Astrocyte (in vitro differentiated cells and primary cell): ENCODE results near the gene FAM25G. TPM values are rescaled to one million over a fixed set of nuclear protein-coding genes. Genes with fewer than 3 reads are reported as not detected.
"Not testable (repeated sequence)": the region's sequence is repeated elsewhere in the genome, so short reads cannot be mapped to it uniquely, and the experiment has no call there.

Source experiments
- DNase-seq: peaks from one replicate; pipeline ENCODE4 v3.0.0-alpha.2; 2010; ENCODE audit warnings: low read depth
- FAIRE-seq: peaks from 2 replicates; lab custom pipeline; 2011; peaks lifted over from hg19 to GRCh38; lab: Jason Lieb, UNC
- H2AFZ ChIP-seq: 2 replicates; pipeline ENCODE4 v1.6.0; 2012; ENCODE audit warnings: low read depth, low read length, inconsistent platforms
- H3K27ac ChIP-seq: 2 replicates; pipeline ENCODE4 v1.5.1; 2011; ENCODE audit warnings: low read depth, low read length, inconsistent platforms
- H3K27me3 ChIP-seq: 2 replicates; pipeline ENCODE4 v1.6.0; 2011; ENCODE audit warnings: low read length, inconsistent platforms; ENCODE audit not compliant: insufficient read depth
- H3K36me3 ChIP-seq: 2 replicates; pipeline ENCODE4 v1.5.1; 2011; ENCODE audit warnings: low read length, inconsistent platforms; ENCODE audit not compliant: insufficient read depth
- H3K4me1 ChIP-seq: 2 replicates; pipeline ENCODE4 v1.5.1; 2011; ENCODE audit warnings: low read length, inconsistent platforms; ENCODE audit not compliant: insufficient read depth
- H3K4me2 ChIP-seq: 2 replicates; pipeline ENCODE4 v1.6.0; 2012; ENCODE audit warnings: low read length, inconsistent platforms
- H3K4me3 ChIP-seq: 2 replicates; pipeline ENCODE4 v1.5.1; 2011; ENCODE audit warnings: low read depth, mild to moderate bottlenecking, low read length, inconsistent platforms; ENCODE audit not compliant: insufficient read depth
- H3K79me2 ChIP-seq: 2 replicates; pipeline ENCODE4 v1.6.0; 2012; ENCODE audit warnings: mild to moderate bottlenecking, low read length, inconsistent platforms; ENCODE audit not compliant: insufficient read depth
- H3K9ac ChIP-seq: 2 replicates; pipeline ENCODE4 v1.6.0; 2012; ENCODE audit warnings: mild to moderate bottlenecking, low read length, inconsistent platforms
- H3K9me3 ChIP-seq: 2 replicates; pipeline ENCODE4 v1.5.1; 2012; ENCODE audit warnings: low read depth, mild to moderate bottlenecking, low read length, inconsistent platforms; ENCODE audit not compliant: insufficient read depth
- H4K20me1 ChIP-seq: 2 replicates; pipeline ENCODE4 v1.6.0; 2012; ENCODE audit warnings: low read length, inconsistent platforms; ENCODE audit not compliant: insufficient read depth
- H3K27ac Mint-ChIP-seq: one replicate; pipeline ENCODE4 v1.8.0; 2021; ENCODE audit warnings: mild to moderate bottlenecking, mixed read lengths; ENCODE audit not compliant: unreplicated experiment
- H3K27me3 Mint-ChIP-seq: one replicate; pipeline ENCODE4 v1.8.0; 2021; ENCODE audit warnings: low read depth, mixed read lengths; ENCODE audit not compliant: unreplicated experiment
- H3K36me3 Mint-ChIP-seq: one replicate; pipeline ENCODE4 v1.8.0; 2021; ENCODE audit warnings: low read depth, mixed read lengths; ENCODE audit not compliant: unreplicated experiment
- H3K4me1 Mint-ChIP-seq: one replicate; pipeline ENCODE4 v1.8.0; 2021; ENCODE audit warnings: low read depth, mixed read lengths; ENCODE audit not compliant: unreplicated experiment
- H3K4me3 Mint-ChIP-seq: one replicate; pipeline ENCODE4 v1.8.0; 2021; ENCODE audit warnings: mild to moderate bottlenecking, moderate library complexity, mixed read lengths; ENCODE audit not compliant: unreplicated experiment
- H3K9me3 Mint-ChIP-seq: one replicate; pipeline ENCODE4 v1.8.0; 2021; ENCODE audit warnings: mild to moderate bottlenecking, mixed read lengths; ENCODE audit not compliant: unreplicated experiment
- EZH2 ChIP-seq: IDR thresholded peaks from 2 replicates; pipeline ENCODE4 v1.6.1; 2012; ENCODE audit warnings: mild to moderate bottlenecking, low read length, inconsistent platforms; ENCODE audit not compliant: insufficient read depth
- total RNA-seq: library from RNA; stranded (reverse); gene quantifications from 2 replicates; pipeline ENCODE4 v1.2.1, GENCODE V29; 2021
- TF ChIP-seq, protein P1 (sequence below): IDR thresholded peaks from 2 replicates; pipeline ENCODE4 v1.5.1; 2011; ENCODE audit warnings: low read depth, mild to moderate bottlenecking, inconsistent platforms, low read length, moderate library complexity; ENCODE audit not compliant: insufficient read depth

Gene FAM25G
- total RNA-seq, 1 donor from 2014 or later, result not detected

DNA sequence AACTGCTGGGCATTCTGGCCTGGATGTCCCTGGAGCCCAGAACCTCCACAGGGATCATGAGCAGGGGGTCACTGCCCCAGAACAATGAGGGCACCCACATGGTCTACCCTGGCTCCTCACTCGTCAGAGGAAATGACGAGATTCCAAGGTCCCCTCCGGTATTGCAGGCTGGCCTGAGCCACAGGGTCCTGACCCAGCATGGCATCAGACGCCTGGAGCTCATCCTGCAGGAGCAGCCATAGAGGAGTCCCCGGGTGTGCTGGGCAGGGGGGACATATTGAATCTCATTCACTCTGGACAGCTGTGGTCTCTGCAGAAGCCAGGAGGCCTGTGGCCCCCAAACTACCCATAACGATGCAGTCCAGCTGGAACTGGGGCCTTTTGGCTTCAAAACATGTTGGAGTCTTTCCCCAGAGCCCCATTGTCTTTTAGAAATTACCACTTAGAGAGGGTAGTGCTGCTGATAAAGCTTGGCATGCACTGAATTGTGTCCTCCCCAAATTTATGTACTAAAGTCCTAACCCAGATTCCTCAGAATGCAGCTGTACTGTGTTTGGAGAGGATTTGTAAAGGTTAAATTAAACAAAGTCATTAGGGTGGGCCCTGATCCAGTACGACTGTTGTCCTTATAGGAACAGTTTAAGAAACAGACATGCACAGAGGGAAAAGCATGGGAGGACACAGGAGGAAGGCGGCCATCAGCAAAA lies 35.3 kb downstream of the FAM25G start:
- Histone ChIP-seq H2AFZ (no peak overlapping the region), H3K4me2 (no peak overlapping the region), H3K27ac (no peak overlapping the region), H3K79me2 (no peaks in the 10 kb centered on the region), H3K4me1 (peaks cover 8% of the 10 kb centered on the region), H3K36me3 (no peaks in the 10 kb centered on the region), H3K9ac (no peak overlapping the region), H4K20me1 (no peaks in the 10 kb centered on the region), H3K4me3 (no peak overlapping the region), H3K9me3 (no peaks in the 10 kb centered on the region), H3K27me3 (no peaks in the 10 kb centered on the region)
- Mint-ChIP-seq H3K27me3 (peaks cover 19% of the 10 kb centered on the region), H3K4me1 (peaks cover 21% of the 10 kb centered on the region), H3K4me3 (no peak overlapping the region), H3K9me3 (no peaks in the 10 kb centered on the region), H3K36me3 (no peaks in the 10 kb centered on the region), H3K27ac (no peak overlapping the region)
- no peak for DNase-seq
- TF ChIP-seq EZH2, result no peak
- TF ChIP-seq, protein P1, sequence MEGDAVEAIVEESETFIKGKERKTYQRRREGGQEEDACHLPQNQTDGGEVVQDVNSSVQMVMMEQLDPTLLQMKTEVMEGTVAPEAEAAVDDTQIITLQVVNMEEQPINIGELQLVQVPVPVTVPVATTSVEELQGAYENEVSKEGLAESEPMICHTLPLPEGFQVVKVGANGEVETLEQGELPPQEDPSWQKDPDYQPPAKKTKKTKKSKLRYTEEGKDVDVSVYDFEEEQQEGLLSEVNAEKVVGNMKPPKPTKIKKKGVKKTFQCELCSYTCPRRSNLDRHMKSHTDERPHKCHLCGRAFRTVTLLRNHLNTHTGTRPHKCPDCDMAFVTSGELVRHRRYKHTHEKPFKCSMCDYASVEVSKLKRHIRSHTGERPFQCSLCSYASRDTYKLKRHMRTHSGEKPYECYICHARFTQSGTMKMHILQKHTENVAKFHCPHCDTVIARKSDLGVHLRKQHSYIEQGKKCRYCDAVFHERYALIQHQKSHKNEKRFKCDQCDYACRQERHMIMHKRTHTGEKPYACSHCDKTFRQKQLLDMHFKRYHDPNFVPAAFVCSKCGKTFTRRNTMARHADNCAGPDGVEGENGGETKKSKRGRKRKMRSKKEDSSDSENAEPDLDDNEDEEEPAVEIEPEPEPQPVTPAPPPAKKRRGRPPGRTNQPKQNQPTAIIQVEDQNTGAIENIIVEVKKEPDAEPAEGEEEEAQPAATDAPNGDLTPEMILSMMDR, result no peak
- no peak for FAIRE-seq

DNA sequence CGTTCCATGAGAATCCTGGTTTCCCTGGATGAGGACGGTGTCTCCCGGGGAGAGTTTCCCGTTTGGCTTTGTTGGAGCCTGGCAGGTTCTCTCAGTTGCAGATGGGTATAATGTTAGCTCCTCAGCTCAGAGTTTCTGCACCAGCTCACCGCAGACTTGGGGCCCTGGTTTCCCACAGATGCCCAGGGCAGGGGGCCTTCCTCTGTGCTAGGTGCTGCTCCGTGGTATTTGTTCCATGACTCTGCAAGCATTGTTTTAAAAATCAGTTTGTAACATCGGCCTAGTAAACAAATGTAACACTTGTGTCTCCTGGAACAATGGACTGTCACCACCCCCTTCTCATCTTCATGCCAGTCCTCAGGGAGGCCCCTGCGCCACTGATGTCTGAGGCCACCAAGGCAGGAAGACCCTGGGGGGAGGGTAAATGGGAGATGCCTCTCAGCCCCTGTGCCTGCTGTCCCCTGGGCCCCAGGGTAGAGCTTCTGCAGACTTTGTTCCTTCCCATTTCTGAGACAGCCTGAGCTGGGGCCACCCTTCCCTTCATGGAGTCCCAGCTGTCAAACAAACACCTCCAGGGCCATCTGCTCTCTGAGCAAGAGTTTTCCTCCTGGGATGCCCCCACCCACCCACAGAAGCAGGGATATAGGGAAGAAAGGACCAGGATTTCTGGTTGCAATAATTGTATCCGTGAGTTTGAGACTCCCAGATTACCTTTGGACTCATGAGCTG lies 36.0 kb downstream of the FAM25G start:
- not testable (repeated sequence) for H3K9me3 Mint-ChIP-seq, H3K9ac ChIP-seq, H3K79me2 ChIP-seq, DNase-seq, H3K27me3 ChIP-seq, H3K36me3 ChIP-seq, H3K4me2 ChIP-seq, H4K20me1 ChIP-seq, H3K27ac Mint-ChIP-seq, H3K4me3 ChIP-seq, H3K9me3 ChIP-seq, H3K4me1 ChIP-seq, FAIRE-seq, H3K4me3 Mint-ChIP-seq, H2AFZ ChIP-seq, H3K36me3 Mint-ChIP-seq, H3K27ac ChIP-seq
- Mint-ChIP-seq H3K4me1 (peaks cover 18% of the 10 kb centered on the region), H3K27me3 (peaks cover 19% of the 10 kb centered on the region)

DNA sequence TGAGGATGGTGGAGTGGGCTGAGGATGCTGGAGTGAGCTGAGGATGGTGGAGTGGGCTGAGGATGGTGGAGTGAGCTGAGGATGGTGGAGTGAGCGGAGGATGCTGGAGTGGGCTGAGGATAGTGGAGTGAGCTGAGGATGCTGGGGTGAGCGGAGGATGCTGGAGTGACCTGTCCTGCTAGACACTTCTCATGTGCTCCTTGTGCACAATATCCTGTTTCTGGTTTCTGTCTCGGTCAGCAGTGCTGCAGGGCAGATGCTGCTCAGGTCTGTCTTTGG lies 36.8 kb downstream of the FAM25G start:
- H3K79me2 ChIP-seq, result no peaks in the 10 kb centered on the region
- Mint-ChIP-seq H3K4me1 (peaks cover 18% of the 10 kb centered on the region), H3K27ac (no peak overlapping the region), H3K27me3 (peaks cover 19% of the 10 kb centered on the region), H3K4me3 (no peak overlapping the region), H3K36me3 (no peaks in the 10 kb centered on the region), H3K9me3 (peaks cover 2% of the 10 kb centered on the region)
- no peak overlapping the region for H3K4me2 ChIP-seq
- no peak for TF ChIP-seq EZH2
- TF ChIP-seq, protein P1, result no peak
- H3K9me3 ChIP-seq, result no peaks in the 10 kb centered on the region
- no peaks in the 10 kb centered on the region for H3K27me3 ChIP-seq
- FAIRE-seq (no peak), DNase-seq (no peak)
- no peak overlapping the region for H3K27ac ChIP-seq
- H3K9ac ChIP-seq, result no peak overlapping the region
- peaks cover 8% of the 10 kb centered on the region for H3K4me1 ChIP-seq
- H3K4me3 ChIP-seq, result no peak overlapping the region
- no peaks in the 10 kb centered on the region for H3K36me3 ChIP-seq
- no peak overlapping the region for H2AFZ ChIP-seq
- no peaks in the 10 kb centered on the region for H4K20me1 ChIP-seq
